Caco-2 (cell line): Measurements from ENCODE around the gene HACE1. TPM values are rescaled to one million over a fixed set of nuclear protein-coding genes. Genes with fewer than 3 reads are reported as not detected.

ENCODE experiments used
- BruUV-seq: library from RNA; stranded (reverse); fragments of 400-500 nt; replicated peaks from 2 replicates; lab custom pipeline; 2021; lab: Mats Ljungman, UMichigan
- CTCF ChIA-PET: fragments of 300-600 bp; sonication (Branson Sonifier 250); formaldehyde crosslinking; loops from one replicate; lab custom pipeline; 2022; ENCODE audit warnings: antibody characterized with exemption; lab: Charles Lee
- POLR2A ChIA-PET: fragments of 300-600 bp; sonication (Branson Sonifier 250); formaldehyde crosslinking; loops from one replicate; lab custom pipeline; 2022; ENCODE audit warnings: antibody characterized with exemption; lab: Charles Lee
- DNase-seq, 2 experiments: peaks; one replicate each; pipeline versions ENCODE4 v3.0.0 to v3.0.0-alpha.2; 2020 to 2022
- H3K27me3 ChIP-seq: replicated peaks from 2 replicates; pipeline ENCODE4 v1.6.0; 2011; ENCODE audit warnings: low read length; ENCODE audit not compliant: control insufficient read depth, insufficient read depth
- H3K36me3 ChIP-seq: 2 replicates; pipeline ENCODE4 v1.5.1; 2011; ENCODE audit warnings: low read length; ENCODE audit not compliant: control insufficient read depth, insufficient read depth
- H3K4me1 ChIP-seq: fragments of 250-450 bp; sonication (Bioruptor Pico); 2 replicates; pipeline ENCODE4 v1.5.1; 2020; ENCODE audit warnings: mild to moderate bottlenecking
- H3K4me3 ChIP-seq: 2 replicates; pipeline ENCODE4 v1.5.1; 2011; ENCODE audit warnings: low read depth, mild to moderate bottlenecking, control low read depth, low read length
- H3K9me3 ChIP-seq: fragments of 250-450 bp; sonication (Bioruptor Pico); 2 replicates; pipeline ENCODE4 v1.5.1; 2020; ENCODE audit warnings: mild to moderate bottlenecking, moderate library complexity
- H3K27ac Mint-ChIP-seq: one replicate; pipeline ENCODE4 v1.8.0; 2022; ENCODE audit warnings: mixed read lengths; ENCODE audit not compliant: unreplicated experiment
- H3K27me3 Mint-ChIP-seq: one replicate; pipeline ENCODE4 v1.8.0; 2022; ENCODE audit warnings: mixed read lengths; ENCODE audit not compliant: insufficient read depth, unreplicated experiment
- H3K36me3 Mint-ChIP-seq: one replicate; pipeline ENCODE4 v1.8.0; 2022; ENCODE audit warnings: mild to moderate bottlenecking, mixed read lengths; ENCODE audit not compliant: insufficient read depth, unreplicated experiment
- H3K4me1 Mint-ChIP-seq: one replicate; pipeline ENCODE4 v1.8.0; 2022; ENCODE audit warnings: low read depth, mixed read lengths; ENCODE audit not compliant: unreplicated experiment
- H3K4me3 Mint-ChIP-seq: one replicate; pipeline ENCODE4 v1.8.0; 2022; ENCODE audit warnings: mild to moderate bottlenecking, moderate library complexity, mixed read lengths; ENCODE audit not compliant: unreplicated experiment
- H3K9me3 Mint-ChIP-seq: one replicate; pipeline ENCODE4 v1.8.0; 2022; ENCODE audit warnings: mixed read lengths; ENCODE audit not compliant: unreplicated experiment
- intact Hi-C: fragments of 100-400 bp; cut with micrococcal nuclease; formaldehyde crosslinking; loops from one replicate; pipeline ENCODE4 v1.10.0; 2022; ENCODE audit not compliant: unreplicated experiment
- total RNA-seq: library from RNA; stranded (reverse); gene quantifications from 2 replicates; pipeline ENCODE4 v1.2.3, GENCODE V29; 2022
- TF ChIP-seq, protein P1 (sequence below), 2 experiments: fragments of 200-600 bp in 1 of 2; IDR thresholded peaks; 1 replicate in 1 of 2; 2 replicates in 1 of 2; pipeline versions ENCODE4 v1.5.1 to v1.8.0; 2011 to 2022; ENCODE audit warnings: antibody characterized with exemption in 1 of 2, control low read depth in 1 of 2, inconsistent platforms in 1 of 2, low read depth in 1 of 2, low read length in 1 of 2, mild to moderate bottlenecking in 1 of 2, moderate library complexity in 1 of 2; ENCODE audit not compliant: insufficient read depth in 1 of 2, severe bottlenecking in 1 of 2, unreplicated experiment in 1 of 2

HACE1 gene
- total RNA-seq, 1 experiment from 2014 or later, result 10.0 TPM

- no peak overlapping the region for H3K4me3 Mint-ChIP-seq
- H3K27me3 Mint-ChIP-seq, result no peaks in the 10 kb centered on the region
- Histone ChIP-seq H3K4me1 (no peaks in the 10 kb centered on the region), H3K27me3 (no peaks in the 10 kb centered on the region), H3K9me3 (no peaks in the 10 kb centered on the region), H3K4me3 (no peak overlapping the region), H3K36me3 (no peaks in the 10 kb centered on the region)
- no TSS peak for BruUV-seq
- intact Hi-C loops, result loop anchor here (1.0 to 5.0 kb wide), 2 partner anchors 88 to 394 kb away; no protein-coding TSS in a partner anchor
- POLR2A ChIA-PET, result no interaction called here
- H3K36me3 Mint-ChIP-seq, result no peaks in the 10 kb centered on the region
- no peaks in the 10 kb centered on the region for H3K9me3 Mint-ChIP-seq
- H3K4me1 Mint-ChIP-seq, result no peaks in the 10 kb centered on the region
- H3K27ac Mint-ChIP-seq, result no peak overlapping the region
- TF ChIP-seq, protein P1, sequence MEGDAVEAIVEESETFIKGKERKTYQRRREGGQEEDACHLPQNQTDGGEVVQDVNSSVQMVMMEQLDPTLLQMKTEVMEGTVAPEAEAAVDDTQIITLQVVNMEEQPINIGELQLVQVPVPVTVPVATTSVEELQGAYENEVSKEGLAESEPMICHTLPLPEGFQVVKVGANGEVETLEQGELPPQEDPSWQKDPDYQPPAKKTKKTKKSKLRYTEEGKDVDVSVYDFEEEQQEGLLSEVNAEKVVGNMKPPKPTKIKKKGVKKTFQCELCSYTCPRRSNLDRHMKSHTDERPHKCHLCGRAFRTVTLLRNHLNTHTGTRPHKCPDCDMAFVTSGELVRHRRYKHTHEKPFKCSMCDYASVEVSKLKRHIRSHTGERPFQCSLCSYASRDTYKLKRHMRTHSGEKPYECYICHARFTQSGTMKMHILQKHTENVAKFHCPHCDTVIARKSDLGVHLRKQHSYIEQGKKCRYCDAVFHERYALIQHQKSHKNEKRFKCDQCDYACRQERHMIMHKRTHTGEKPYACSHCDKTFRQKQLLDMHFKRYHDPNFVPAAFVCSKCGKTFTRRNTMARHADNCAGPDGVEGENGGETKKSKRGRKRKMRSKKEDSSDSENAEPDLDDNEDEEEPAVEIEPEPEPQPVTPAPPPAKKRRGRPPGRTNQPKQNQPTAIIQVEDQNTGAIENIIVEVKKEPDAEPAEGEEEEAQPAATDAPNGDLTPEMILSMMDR (IDR thresholded peaks at IDR 0.05; ENCODE audit: insufficient read depth in 1 of 2, low read depth in 1 of 2, low read length in 1 of 2, severe bottlenecking in 1 of 2, unreplicated experiment in 1 of 2), result peak; percentile 74 to 86
- CTCF ChIA-PET, result no interaction called here
- DNase-seq, result peak; percentile 68 to 71
Observed at GRCh38 chr6:104682722-104683643, 176.7 kb downstream of the HACE1 start.

DNA sequence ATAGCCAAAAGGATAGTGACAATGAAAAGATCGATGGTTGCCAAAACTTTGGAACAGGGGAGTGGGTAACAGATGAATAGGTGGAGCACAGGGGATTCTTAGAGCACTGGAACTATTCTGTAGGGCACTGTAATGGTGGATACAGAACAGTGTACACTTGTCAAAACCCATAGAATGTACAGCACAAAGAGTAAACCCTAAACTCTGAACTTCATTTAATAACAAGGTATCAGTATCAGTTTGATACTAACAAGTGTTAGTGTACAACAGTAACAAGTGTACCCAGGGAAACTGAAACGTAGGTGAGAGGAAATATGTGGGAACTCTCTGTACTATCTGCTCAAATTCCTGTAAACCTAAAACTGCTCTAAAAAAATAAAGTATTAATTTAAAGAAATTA, 179.2 kb downstream of the HACE1 start:
- Mint-ChIP-seq H3K36me3 (no peaks in the 10 kb centered on the region), H3K9me3 (peaks cover 5% of the 10 kb centered on the region), H3K4me3 (no peak overlapping the region), H3K27ac (no peak overlapping the region), H3K27me3 (no peaks in the 10 kb centered on the region), H3K4me1 (no peaks in the 10 kb centered on the region)
- no peak for DNase-seq
- ChIA-PET CTCF (no interaction called here), POLR2A (no interaction called here)
- no peaks in the 10 kb centered on the region for H3K27me3 ChIP-seq
- TF ChIP-seq, protein P1 (IDR thresholded peaks at IDR 0.05; ENCODE audit: insufficient read depth in 1 of 2, low read depth in 1 of 2, low read length in 1 of 2, severe bottlenecking in 1 of 2, unreplicated experiment in 1 of 2), result no peak
- intact Hi-C loops, result loop anchor here (5.0 kb wide), 1 partner anchor 397 kb away; no protein-coding TSS in a partner anchor
- no peak overlapping the region for H3K4me3 ChIP-seq
- H3K4me1 ChIP-seq, result no peaks in the 10 kb centered on the region
- no TSS peak for BruUV-seq
- H3K9me3 ChIP-seq, result no peaks in the 10 kb centered on the region
- H3K36me3 ChIP-seq, result no peaks in the 10 kb centered on the region

DNA sequence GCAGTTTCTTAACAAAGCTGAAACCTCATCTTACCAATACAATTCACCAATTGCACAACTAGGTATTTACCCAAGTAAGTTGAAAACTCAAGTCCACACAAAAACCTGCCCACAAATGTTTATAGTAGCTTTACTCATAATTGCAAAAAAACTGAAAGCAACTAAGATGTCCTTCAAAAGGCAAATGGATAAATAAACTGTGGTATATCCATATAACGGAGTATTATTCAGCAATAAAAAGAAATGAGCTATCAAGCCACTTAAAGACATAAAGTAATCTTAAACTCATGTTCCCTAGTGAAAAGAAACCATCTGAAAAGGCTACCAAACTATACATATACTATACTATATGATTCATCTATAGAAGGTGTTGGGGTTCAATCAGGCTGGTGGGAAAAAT, 179.7 kb downstream of the HACE1 start:
- no peak overlapping the region for H3K27ac Mint-ChIP-seq
- H3K36me3 Mint-ChIP-seq, result no peaks in the 10 kb centered on the region
- intact Hi-C loops, result loop anchor here (5.0 kb wide), 1 partner anchor 397 kb away; no protein-coding TSS in a partner anchor
- no peaks in the 10 kb centered on the region for H3K27me3 ChIP-seq
- no peaks in the 10 kb centered on the region for H3K4me1 Mint-ChIP-seq
- H3K4me3 Mint-ChIP-seq, result no peak overlapping the region
- TF ChIP-seq, protein P1 (IDR thresholded peaks at IDR 0.05; ENCODE audit: insufficient read depth in 1 of 2, low read depth in 1 of 2, low read length in 1 of 2, severe bottlenecking in 1 of 2, unreplicated experiment in 1 of 2), result no peak
- H3K4me1 ChIP-seq, result no peaks in the 10 kb centered on the region
- POLR2A ChIA-PET, result no interaction called here
- DNase-seq, result no peak
- no TSS peak for BruUV-seq
- no peaks in the 10 kb centered on the region for H3K36me3 ChIP-seq
- peaks cover 10% of the 10 kb centered on the region for H3K9me3 Mint-ChIP-seq
- no peaks in the 10 kb centered on the region for H3K27me3 Mint-ChIP-seq
- H3K4me3 ChIP-seq, result no peak overlapping the region
- H3K9me3 ChIP-seq, result no peaks in the 10 kb centered on the region
- CTCF ChIA-PET, result no interaction called here

Other genes with a start within 250 kb of the HACE1 start
- 6.6 and 7.9 TPM in 2 replicates for gene LIN28B, start 97.2 kb upstream of the HACE1 start, total RNA-seq